Liver (tissue), 9 donors: ENCODE results near the gene THAP10. TPM values are rescaled to one million over a fixed set of nuclear protein-coding genes. Genes with fewer than 3 reads are reported as not detected.

Experiments used
- DNase-seq: peaks from one replicate; pipeline ENCODE4 v3.0.0-alpha.2; 2017; ENCODE audit warnings: low spot score
- H3K27ac ChIP-seq, 2 donors: one replicate each; pipeline ENCODE4 v1.7.0; 2013; ENCODE audit warnings: inconsistent platforms in 2 of 2, low read length in 2 of 2, control low read depth in 1 of 2, low read depth in 1 of 2, mild to moderate bottlenecking in 1 of 2
- H3K27me3 ChIP-seq, 4 donors: one replicate each; pipeline versions ENCODE4 v1.6.1 to v1.7.0; 2013; ENCODE audit warnings: low read length in 3 of 4, inconsistent platforms in 1 of 4, mild to moderate bottlenecking in 1 of 4, moderate library complexity in 1 of 4; ENCODE audit not compliant: control insufficient read depth in 4 of 4, insufficient read depth in 4 of 4
- H3K36me3 ChIP-seq, 4 donors: one replicate each; pipeline versions ENCODE4 v1.6.1 to v1.7.0; 2013; ENCODE audit warnings: low read length in 3 of 4, mild to moderate bottlenecking in 3 of 4, low read depth in 1 of 4, moderate library complexity in 1 of 4; ENCODE audit not compliant: control insufficient read depth in 4 of 4, insufficient read depth in 3 of 4
- H3K4me1 ChIP-seq, 4 donors: one replicate each; pipeline versions ENCODE4 v1.6.1 to v1.7.0; 2013; ENCODE audit warnings: low read length in 3 of 4, mild to moderate bottlenecking in 3 of 4, moderate library complexity in 1 of 4; ENCODE audit not compliant: control insufficient read depth in 4 of 4, insufficient read depth in 4 of 4
- H3K4me3 ChIP-seq, 3 donors: one replicate each; pipeline versions ENCODE4 v1.6.1 to v1.7.0; 2013; ENCODE audit warnings: low read length in 3 of 3, control low read depth in 1 of 3, low read depth in 1 of 3, mild to moderate bottlenecking in 1 of 3
- H3K9ac ChIP-seq, 2 donors: one replicate each; pipeline ENCODE4 v1.7.0; 2013; ENCODE audit warnings: low read length in 2 of 2, mild to moderate bottlenecking in 2 of 2, moderate library complexity in 2 of 2, control low read depth in 1 of 2, low read depth in 1 of 2
- H3K9me3 ChIP-seq, 4 donors: one replicate each; pipeline versions ENCODE4 v1.6.1 to v1.7.0; 2013; ENCODE audit warnings: low read length in 3 of 4; ENCODE audit not compliant: control insufficient read depth in 4 of 4
- EGR1 ChIP-seq, 2 donors: IDR thresholded peaks; 2 replicates each; pipeline ENCODE4 v1.6.1; 2016 to 2018; ENCODE audit warnings: antibody characterized with exemption in 2 of 2, low read depth in 2 of 2
- FOXA1 ChIP-seq: IDR thresholded peaks from 2 replicates; pipeline ENCODE4 v1.6.1; 2016; ENCODE audit warnings: antibody characterized with exemption
- FOXA2 ChIP-seq: IDR thresholded peaks from 2 replicates; pipeline ENCODE4 v1.6.1; 2016; ENCODE audit warnings: antibody characterized with exemption
- GABPA ChIP-seq, 2 donors: IDR thresholded peaks in 1 of 2; conservative IDR thresholded peaks in 1 of 2; 2 replicates each; pipeline ENCODE4 v1.6.1; 2016; ENCODE audit warnings: antibody characterized with exemption in 2 of 2, mild to moderate bottlenecking in 1 of 2, moderate library complexity in 1 of 2
- HNF4A ChIP-seq, 2 donors: conservative IDR thresholded peaks; 2 replicates each; pipeline ENCODE4 v1.6.1; 2016; ENCODE audit warnings: antibody characterized with exemption in 2 of 2, mild to moderate bottlenecking in 2 of 2
- HNF4G ChIP-seq: IDR thresholded peaks from 2 replicates; pipeline ENCODE4 v1.6.1; 2016; ENCODE audit warnings: antibody characterized with exemption
- JUND ChIP-seq, 2 donors: IDR thresholded peaks; 2 replicates each; pipeline ENCODE4 v1.6.1; 2016; ENCODE audit warnings: antibody characterized with exemption in 2 of 2
- MAX ChIP-seq: IDR thresholded peaks from 2 replicates; pipeline ENCODE4 v1.6.1; 2016; ENCODE audit warnings: antibody characterized with exemption
- NR2F2 ChIP-seq: IDR thresholded peaks from 2 replicates; pipeline ENCODE4 v1.6.1; 2016; ENCODE audit warnings: antibody characterized with exemption
- RAD21 ChIP-seq, 2 donors: IDR thresholded peaks; 2 replicates each; pipeline ENCODE4 v1.6.1; 2016; ENCODE audit warnings: antibody characterized with exemption in 2 of 2, mild to moderate bottlenecking in 2 of 2
- REST ChIP-seq: IDR thresholded peaks from 2 replicates; pipeline ENCODE4 v1.6.1; 2016; ENCODE audit warnings: antibody characterized with exemption, mild to moderate bottlenecking
- RXRA ChIP-seq, 2 donors: IDR thresholded peaks; 2 replicates each; pipeline ENCODE4 v1.6.1; 2017 to 2018; ENCODE audit warnings: antibody characterized with exemption in 2 of 2, mild to moderate bottlenecking in 1 of 2
- SP1 ChIP-seq: IDR thresholded peaks from 2 replicates; pipeline ENCODE4 v1.6.1; 2018; ENCODE audit warnings: antibody characterized with exemption, mild to moderate bottlenecking
- TAF1 ChIP-seq: conservative IDR thresholded peaks from 2 replicates; pipeline ENCODE4 v1.6.1; 2016; ENCODE audit warnings: antibody characterized with exemption, mild to moderate bottlenecking
- ZBTB33 ChIP-seq: IDR thresholded peaks from 2 replicates; pipeline ENCODE4 v1.6.1; 2016; ENCODE audit warnings: antibody characterized with exemption
- WGBS: extraction: QIAGEN DNeasy Blood & Tissue Kit; methylation state at CpG from one replicate; pipeline ENCODE4 v1.1.7; 2013; 5-methylcytosine and 5-hydroxymethylcytosine counted together
- polyA plus RNA-seq, 2 donors: library from polyadenylated mRNA; stranded (reverse) in 1 of 2; unstranded in 1 of 2; fragments of 200-250 nt in 1 of 2; fragments of >200 nt in 1 of 2; fragmentation: Nextera tagmentation in 1 of 2; extraction: Ambion mirVana in 1 of 2; gene quantifications; one replicate each; pipeline versions ENCODE4 v1.2.1 to v1.2.3, GENCODE V29; 2013 to 2015
- total RNA-seq, 2 donors: library from RNA; depleted of rRNA; stranded (reverse); fragments of >200 nt; gene quantifications; one replicate each; pipeline ENCODE4 v1.2.3, GENCODE V29; 2014
- TF ChIP-seq, protein P1 (sequence below): fragments of 150-350 bp; IDR thresholded peaks from 2 replicates; pipeline ENCODE4 v1.5.1; 2017; ENCODE audit warnings: improper control_type of control experiment, low read depth, low read length; ENCODE audit not compliant: missing input control
- donor health status: healthy.
- donor health status: healthy.
- donor health status: healthy.
- donor health status: healthy.
- donor health status: healthy.

Gene THAP10
- total and polyA plus RNA-seq, 4 donors: 0.42 to 0.87 (median 0.73) TPM

- no peak overlapping the region for H3K4me3 ChIP-seq
- H3K27me3 ChIP-seq: no peaks in the 10 kb centered on the region
- no peak overlapping the region for H3K9ac ChIP-seq
- H3K27ac ChIP-seq: no peak overlapping the region
- 78% methylated on average over 9 of the region's 9 CpGs for WGBS
- H3K36me3 ChIP-seq: no peaks in the 10 kb centered on the region
- TF ChIP-seq GABPA (IDR thresholded peaks at IDR 0.05 in 1 of 2, conservative IDR thresholded peaks at IDR 0.05 in 1 of 2): no peak
- TF ChIP-seq HNF4A (conservative IDR thresholded peaks at IDR 0.05): no peak
- TF ChIP-seq FOXA2: no peak
- no peak for TF ChIP-seq TAF1
- TF ChIP-seq ZBTB33: no peak
- no peak for TF ChIP-seq FOXA1
- TF ChIP-seq REST: no peak
- TF ChIP-seq, protein P1, sequence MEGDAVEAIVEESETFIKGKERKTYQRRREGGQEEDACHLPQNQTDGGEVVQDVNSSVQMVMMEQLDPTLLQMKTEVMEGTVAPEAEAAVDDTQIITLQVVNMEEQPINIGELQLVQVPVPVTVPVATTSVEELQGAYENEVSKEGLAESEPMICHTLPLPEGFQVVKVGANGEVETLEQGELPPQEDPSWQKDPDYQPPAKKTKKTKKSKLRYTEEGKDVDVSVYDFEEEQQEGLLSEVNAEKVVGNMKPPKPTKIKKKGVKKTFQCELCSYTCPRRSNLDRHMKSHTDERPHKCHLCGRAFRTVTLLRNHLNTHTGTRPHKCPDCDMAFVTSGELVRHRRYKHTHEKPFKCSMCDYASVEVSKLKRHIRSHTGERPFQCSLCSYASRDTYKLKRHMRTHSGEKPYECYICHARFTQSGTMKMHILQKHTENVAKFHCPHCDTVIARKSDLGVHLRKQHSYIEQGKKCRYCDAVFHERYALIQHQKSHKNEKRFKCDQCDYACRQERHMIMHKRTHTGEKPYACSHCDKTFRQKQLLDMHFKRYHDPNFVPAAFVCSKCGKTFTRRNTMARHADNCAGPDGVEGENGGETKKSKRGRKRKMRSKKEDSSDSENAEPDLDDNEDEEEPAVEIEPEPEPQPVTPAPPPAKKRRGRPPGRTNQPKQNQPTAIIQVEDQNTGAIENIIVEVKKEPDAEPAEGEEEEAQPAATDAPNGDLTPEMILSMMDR: no peak
- no peak for TF ChIP-seq JUND (IDR thresholded peaks at IDR 0.05)
- TF ChIP-seq NR2F2: no peak
- TF ChIP-seq RAD21 (IDR thresholded peaks at IDR 0.05): no peak
- no peak for TF ChIP-seq HNF4G
- no peak for DNase-seq
- no peaks in the 10 kb centered on the region for H3K9me3 ChIP-seq
- peaks cover 0 to 25% (median 18%) of the 10 kb centered on the region in 4 donors for H3K4me1 ChIP-seq
Observed at GRCh38 chr15:70833861-70834765, 58.1 kb downstream of the THAP10 start.

GRCh38 chr15:70833422-70833821 is 58.8 kb downstream of the THAP10 start:
- Histone ChIP-seq H3K27me3 (no peaks in the 10 kb centered on the region), H3K4me3 (no peak overlapping the region), H3K4me1 (peaks cover 0 to 25% (median 18%) of the 10 kb centered on the region in 4 donors), H3K9me3 (no peaks in the 10 kb centered on the region), H3K27ac (no peak overlapping the region), H3K9ac (no peak overlapping the region), H3K36me3 (no peaks in the 10 kb centered on the region)
- no peak for DNase-seq
- TF ChIP-seq MAX: no peak
- no peak for TF ChIP-seq SP1
- TF ChIP-seq JUND (IDR thresholded peaks at IDR 0.05): no peak
- TF ChIP-seq RXRA (IDR thresholded peaks at IDR 0.05): no peak
- no peak for TF ChIP-seq FOXA2
- no peak for TF ChIP-seq NR2F2
- no peak for TF ChIP-seq GABPA (IDR thresholded peaks at IDR 0.05 in 1 of 2, conservative IDR thresholded peaks at IDR 0.05 in 1 of 2)
- no peak for TF ChIP-seq EGR1 (IDR thresholded peaks at IDR 0.05; ENCODE audit: low read depth in 2 of 2)
- 93% methylated on average over 3 of the region's 3 CpGs for WGBS
